GM23338 (cell line): Measurements from ENCODE around the gene ERGIC2.

Source experiments
- CREB1 ChIP-seq: fragments of 250-450 bp; sonication (Bioruptor Pico); IDR thresholded peaks from 2 replicates; pipeline ENCODE4 v1.5.0; 2020; ENCODE audit warnings: low read depth, mild to moderate bottlenecking, moderate library complexity
- EZH2 ChIP-seq: fragments of 200-600 bp; sonication (generic); IDR thresholded peaks from one replicate; pipeline ENCODE4 v1.8.0; 2017; ENCODE audit warnings: antibody characterized with exemption, mild to moderate bottlenecking, low read depth; ENCODE audit not compliant: unreplicated experiment
- EZH2phosphoT487 ChIP-seq: fragments of 200-600 bp; sonication (generic); IDR thresholded peaks from one replicate; pipeline ENCODE4 v1.8.1; 2018; ENCODE audit warnings: antibody characterized with exemption; ENCODE audit not compliant: unreplicated experiment
- JUNB ChIP-seq: IDR thresholded peaks from one replicate; pipeline ENCODE4 v1.6.1; 2016; ENCODE audit warnings: antibody characterized with exemption; ENCODE audit not compliant: unreplicated experiment
- NANOG ChIP-seq: IDR thresholded peaks from 2 replicates; pipeline ENCODE4 v1.6.1; 2016; ENCODE audit warnings: antibody characterized with exemption, borderline replicate concordance
- POLR2AphosphoS5 ChIP-seq: IDR thresholded peaks from 2 replicates; pipeline ENCODE4 v1.6.1; 2016; ENCODE audit warnings: antibody characterized with exemption, low read depth
- TF ChIP-seq, protein P1 (sequence below), 2 experiments: fragments of 200-600 bp in 1 of 2; sonication (generic) in 1 of 2; conservative IDR thresholded peaks; 2 replicates each; pipeline versions ENCODE4 v1.5.1 to v1.6.1; 2016 to 2017; ENCODE audit warnings: antibody characterized with exemption in 2 of 2, low read depth in 2 of 2, mild to moderate bottlenecking in 2 of 2, moderate library complexity in 1 of 2
- TF ChIP-seq, protein P2 (sequence below): IDR thresholded peaks from one replicate; pipeline ENCODE4 v1.6.1; 2018; ENCODE audit warnings: antibody characterized with exemption; ENCODE audit not compliant: unreplicated experiment
- TF ChIP-seq, protein P3 (sequence below): fragments of 250-450 bp; sonication (Bioruptor Pico); IDR thresholded peaks from 2 replicates; pipeline ENCODE4 v1.5.0; 2020; ENCODE audit warnings: mild to moderate bottlenecking, moderate library complexity
- TF ChIP-seq, protein P4 (sequence below): IDR thresholded peaks from 2 replicates; pipeline ENCODE4 v1.6.1; 2016; ENCODE audit warnings: antibody characterized with exemption

DNA sequence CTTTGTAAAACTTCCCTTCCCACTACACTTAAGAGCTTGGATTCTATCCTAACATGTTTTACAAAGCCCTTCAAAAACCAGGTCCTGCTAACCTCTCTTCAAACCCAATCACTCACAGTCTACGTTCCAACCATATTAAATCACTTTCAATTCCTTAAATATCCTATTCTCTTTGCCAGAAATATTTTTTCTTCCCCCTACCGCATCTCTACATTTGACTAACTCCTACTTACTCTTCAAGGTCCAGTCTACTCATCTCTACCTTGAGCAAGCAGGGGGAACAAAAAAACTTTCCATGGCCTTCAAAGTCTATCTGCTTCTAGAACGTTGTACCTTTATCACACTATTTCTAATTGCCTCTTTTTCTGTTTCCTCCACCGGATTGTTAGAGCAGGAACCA, 6.1 kb downstream of the ERGIC2 start:
- TF ChIP-seq EZH2 (no peak), EZH2phosphoT487 (no peak), NANOG (no peak), POLR2AphosphoS5 (no peak), JUNB (no peak), CREB1 (no peak)
- TF ChIP-seq, protein P1, sequence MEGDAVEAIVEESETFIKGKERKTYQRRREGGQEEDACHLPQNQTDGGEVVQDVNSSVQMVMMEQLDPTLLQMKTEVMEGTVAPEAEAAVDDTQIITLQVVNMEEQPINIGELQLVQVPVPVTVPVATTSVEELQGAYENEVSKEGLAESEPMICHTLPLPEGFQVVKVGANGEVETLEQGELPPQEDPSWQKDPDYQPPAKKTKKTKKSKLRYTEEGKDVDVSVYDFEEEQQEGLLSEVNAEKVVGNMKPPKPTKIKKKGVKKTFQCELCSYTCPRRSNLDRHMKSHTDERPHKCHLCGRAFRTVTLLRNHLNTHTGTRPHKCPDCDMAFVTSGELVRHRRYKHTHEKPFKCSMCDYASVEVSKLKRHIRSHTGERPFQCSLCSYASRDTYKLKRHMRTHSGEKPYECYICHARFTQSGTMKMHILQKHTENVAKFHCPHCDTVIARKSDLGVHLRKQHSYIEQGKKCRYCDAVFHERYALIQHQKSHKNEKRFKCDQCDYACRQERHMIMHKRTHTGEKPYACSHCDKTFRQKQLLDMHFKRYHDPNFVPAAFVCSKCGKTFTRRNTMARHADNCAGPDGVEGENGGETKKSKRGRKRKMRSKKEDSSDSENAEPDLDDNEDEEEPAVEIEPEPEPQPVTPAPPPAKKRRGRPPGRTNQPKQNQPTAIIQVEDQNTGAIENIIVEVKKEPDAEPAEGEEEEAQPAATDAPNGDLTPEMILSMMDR (conservative IDR thresholded peaks at IDR 0.05; ENCODE audit: low read depth in 2 of 2): no peak
- TF ChIP-seq, protein P2, sequence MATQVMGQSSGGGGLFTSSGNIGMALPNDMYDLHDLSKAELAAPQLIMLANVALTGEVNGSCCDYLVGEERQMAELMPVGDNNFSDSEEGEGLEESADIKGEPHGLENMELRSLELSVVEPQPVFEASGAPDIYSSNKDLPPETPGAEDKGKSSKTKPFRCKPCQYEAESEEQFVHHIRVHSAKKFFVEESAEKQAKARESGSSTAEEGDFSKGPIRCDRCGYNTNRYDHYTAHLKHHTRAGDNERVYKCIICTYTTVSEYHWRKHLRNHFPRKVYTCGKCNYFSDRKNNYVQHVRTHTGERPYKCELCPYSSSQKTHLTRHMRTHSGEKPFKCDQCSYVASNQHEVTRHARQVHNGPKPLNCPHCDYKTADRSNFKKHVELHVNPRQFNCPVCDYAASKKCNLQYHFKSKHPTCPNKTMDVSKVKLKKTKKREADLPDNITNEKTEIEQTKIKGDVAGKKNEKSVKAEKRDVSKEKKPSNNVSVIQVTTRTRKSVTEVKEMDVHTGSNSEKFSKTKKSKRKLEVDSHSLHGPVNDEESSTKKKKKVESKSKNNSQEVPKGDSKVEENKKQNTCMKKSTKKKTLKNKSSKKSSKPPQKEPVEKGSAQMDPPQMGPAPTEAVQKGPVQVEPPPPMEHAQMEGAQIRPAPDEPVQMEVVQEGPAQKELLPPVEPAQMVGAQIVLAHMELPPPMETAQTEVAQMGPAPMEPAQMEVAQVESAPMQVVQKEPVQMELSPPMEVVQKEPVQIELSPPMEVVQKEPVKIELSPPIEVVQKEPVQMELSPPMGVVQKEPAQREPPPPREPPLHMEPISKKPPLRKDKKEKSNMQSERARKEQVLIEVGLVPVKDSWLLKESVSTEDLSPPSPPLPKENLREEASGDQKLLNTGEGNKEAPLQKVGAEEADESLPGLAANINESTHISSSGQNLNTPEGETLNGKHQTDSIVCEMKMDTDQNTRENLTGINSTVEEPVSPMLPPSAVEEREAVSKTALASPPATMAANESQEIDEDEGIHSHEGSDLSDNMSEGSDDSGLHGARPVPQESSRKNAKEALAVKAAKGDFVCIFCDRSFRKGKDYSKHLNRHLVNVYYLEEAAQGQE: no peak
- TF ChIP-seq, protein P3, sequence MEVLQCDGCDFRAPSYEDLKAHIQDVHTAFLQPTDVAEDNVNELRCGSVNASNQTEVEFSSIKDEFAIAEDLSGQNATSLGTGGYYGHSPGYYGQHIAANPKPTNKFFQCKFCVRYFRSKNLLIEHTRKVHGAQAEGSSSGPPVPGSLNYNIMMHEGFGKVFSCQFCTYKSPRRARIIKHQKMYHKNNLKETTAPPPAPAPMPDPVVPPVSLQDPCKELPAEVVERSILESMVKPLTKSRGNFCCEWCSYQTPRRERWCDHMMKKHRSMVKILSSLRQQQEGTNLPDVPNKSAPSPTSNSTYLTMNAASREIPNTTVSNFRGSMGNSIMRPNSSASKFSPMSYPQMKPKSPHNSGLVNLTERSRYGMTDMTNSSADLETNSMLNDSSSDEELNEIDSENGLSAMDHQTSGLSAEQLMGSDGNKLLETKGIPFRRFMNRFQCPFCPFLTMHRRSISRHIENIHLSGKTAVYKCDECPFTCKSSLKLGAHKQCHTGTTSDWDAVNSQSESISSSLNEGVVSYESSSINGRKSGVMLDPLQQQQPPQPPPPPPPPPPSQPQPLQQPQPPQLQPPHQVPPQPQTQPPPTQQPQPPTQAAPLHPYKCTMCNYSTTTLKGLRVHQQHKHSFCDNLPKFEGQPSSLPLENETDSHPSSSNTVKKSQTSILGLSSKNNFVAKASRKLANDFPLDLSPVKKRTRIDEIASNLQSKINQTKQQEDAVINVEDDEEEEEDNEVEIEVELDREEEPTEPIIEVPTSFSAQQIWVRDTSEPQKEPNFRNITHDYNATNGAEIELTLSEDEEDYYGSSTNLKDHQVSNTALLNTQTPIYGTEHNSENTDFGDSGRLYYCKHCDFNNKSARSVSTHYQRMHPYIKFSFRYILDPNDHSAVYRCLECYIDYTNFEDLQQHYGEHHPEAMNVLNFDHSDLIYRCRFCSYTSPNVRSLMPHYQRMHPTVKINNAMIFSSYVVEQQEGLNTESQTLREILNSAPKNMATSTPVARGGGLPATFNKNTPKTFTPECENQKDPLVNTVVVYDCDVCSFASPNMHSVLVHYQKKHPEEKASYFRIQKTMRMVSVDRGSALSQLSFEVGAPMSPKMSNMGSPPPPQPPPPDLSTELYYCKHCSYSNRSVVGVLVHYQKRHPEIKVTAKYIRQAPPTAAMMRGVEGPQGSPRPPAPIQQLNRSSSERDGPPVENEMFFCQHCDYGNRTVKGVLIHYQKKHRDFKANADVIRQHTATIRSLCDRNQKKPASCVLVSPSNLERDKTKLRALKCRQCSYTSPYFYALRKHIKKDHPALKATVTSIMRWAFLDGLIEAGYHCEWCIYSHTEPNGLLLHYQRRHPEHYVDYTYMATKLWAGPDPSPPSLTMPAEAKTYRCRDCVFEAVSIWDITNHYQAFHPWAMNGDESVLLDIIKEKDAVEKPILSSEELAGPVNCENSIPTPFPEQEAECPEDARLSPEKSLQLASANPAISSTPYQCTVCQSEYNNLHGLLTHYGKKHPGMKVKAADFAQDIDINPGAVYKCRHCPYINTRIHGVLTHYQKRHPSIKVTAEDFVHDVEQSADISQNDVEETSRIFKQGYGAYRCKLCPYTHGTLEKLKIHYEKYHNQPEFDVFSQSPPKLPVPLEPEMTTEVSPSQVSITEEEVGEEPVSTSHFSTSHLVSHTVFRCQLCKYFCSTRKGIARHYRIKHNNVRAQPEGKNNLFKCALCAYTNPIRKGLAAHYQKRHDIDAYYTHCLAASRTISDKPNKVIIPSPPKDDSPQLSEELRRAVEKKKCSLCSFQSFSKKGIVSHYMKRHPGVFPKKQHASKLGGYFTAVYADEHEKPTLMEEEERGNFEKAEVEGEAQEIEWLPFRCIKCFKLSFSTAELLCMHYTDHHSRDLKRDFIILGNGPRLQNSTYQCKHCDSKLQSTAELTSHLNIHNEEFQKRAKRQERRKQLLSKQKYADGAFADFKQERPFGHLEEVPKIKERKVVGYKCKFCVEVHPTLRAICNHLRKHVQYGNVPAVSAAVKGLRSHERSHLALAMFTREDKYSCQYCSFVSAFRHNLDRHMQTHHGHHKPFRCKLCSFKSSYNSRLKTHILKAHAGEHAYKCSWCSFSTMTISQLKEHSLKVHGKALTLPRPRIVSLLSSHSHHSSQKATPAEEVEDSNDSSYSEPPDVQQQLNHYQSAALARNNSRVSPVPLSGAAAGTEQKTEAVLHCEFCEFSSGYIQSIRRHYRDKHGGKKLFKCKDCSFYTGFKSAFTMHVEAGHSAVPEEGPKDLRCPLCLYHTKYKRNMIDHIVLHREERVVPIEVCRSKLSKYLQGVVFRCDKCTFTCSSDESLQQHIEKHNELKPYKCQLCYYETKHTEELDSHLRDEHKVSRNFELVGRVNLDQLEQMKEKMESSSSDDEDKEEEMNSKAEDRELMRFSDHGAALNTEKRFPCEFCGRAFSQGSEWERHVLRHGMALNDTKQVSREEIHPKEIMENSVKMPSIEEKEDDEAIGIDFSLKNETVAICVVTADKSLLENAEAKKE: no peak
- TF ChIP-seq, protein P4, sequence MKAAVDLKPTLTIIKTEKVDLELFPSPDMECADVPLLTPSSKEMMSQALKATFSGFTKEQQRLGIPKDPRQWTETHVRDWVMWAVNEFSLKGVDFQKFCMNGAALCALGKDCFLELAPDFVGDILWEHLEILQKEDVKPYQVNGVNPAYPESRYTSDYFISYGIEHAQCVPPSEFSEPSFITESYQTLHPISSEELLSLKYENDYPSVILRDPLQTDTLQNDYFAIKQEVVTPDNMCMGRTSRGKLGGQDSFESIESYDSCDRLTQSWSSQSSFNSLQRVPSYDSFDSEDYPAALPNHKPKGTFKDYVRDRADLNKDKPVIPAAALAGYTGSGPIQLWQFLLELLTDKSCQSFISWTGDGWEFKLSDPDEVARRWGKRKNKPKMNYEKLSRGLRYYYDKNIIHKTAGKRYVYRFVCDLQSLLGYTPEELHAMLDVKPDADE: no peak
